GM18499 (cell line): Measurements from ENCODE around the gene SNX33.
"Not testable (repeated sequence)": the region's sequence is repeated elsewhere in the genome, so short reads cannot be mapped to it uniquely, and the experiment has no call there.

Experiments
- ATAC-seq: cut with Tn5 transposase; IDR thresholded peaks from one replicate; pipeline ENCODE4 v1.9.1; 2021; ENCODE audit warnings: moderate number of reproducible peaks; ENCODE audit not compliant: insufficient read depth, unreplicated experiment

SNX33 gene

DNA sequence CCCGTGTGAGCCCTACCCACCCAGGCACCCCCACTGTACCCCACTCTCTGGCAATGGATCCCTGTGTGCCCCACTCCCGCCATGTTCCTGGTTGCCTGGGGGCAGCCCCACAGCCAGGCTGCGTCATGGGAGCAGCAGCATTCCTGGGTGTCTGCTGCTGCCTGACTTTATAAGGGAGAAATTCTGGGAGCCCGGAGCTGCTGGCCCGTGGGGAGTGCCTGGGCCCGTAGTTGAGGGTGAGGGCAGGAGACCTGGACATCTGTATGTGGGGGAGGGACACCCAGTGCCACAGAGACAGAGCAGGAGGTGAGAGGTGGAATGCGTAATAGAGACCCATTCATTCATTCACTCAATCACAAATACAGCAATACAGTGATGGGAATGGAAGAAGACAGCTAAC lies 49.8 kb downstream of the SNX33 start:
- ATAC-seq: no peak

GRCh38 chr15:75697974-75698747 lies 50.4 kb downstream of the SNX33 start:
- ATAC-seq: not testable (repeated sequence)

DNA sequence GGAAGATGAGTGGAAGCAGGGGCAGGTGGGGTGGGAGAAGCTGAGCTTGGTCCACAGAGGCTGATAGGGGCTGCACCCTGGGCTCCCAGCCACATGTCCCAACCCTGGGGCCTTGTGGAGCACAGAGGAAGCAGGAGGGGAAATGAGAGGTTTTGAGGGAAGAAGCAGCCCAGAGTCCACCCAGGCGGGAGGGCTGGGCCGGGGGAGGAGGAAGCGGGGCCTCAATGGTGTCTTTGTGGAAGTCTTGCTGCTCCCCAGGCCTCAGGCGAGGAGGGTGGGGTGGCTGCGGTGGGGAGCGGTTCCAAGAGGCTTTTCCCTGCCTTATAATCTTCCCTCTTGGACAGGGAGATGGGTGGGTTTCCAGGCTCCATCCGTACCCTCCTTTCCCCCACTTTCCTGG lies 51.8 kb downstream of the SNX33 start:
- ATAC-seq: not testable (repeated sequence)

DNA sequence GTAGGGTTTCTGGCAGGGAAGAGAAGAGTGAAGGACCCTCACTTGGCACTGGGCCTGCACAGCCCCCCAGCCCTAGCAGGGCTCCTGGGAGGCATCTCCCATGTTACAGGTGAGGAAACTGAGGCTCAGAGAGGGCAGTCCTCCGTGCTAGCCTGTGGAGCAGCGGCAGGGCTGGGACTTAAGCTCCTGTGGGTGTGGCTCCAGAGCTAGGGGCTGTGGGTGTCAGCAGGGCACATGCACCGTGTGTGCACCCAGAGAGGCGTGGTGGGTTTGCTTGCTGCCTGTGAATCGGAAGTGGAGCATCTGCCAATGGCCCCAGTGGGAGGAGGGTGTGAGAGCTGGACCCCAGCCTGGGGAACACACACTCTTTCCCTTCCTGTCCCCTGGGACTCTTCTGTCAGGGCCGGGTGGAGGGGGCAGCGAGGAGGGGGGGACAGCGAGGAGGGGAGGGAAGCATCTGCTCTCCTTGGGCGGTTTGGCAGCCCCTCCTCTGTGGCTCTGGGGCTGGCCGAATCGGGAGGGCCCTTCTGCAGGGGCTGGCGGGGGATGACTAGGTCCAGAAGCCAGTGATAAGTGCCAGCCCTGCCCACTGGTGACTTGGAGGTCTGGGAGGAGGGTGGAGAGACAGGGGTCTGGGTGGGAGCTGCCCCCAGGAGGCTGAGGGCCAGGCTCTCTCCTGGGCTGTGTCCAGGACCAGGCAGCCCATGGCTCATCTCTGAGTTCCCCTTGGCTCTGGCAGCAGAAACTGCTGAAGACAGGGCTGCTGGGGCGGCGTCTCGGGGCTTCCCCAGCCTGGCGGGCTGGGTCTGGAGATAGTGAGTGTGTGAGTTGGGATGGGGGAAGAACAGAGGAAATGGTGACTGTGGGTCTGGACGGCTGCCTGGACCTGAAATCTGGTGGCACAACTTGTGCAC lies 52.5 kb downstream of the SNX33 start:
- ATAC-seq: not testable (repeated sequence)

DNA sequence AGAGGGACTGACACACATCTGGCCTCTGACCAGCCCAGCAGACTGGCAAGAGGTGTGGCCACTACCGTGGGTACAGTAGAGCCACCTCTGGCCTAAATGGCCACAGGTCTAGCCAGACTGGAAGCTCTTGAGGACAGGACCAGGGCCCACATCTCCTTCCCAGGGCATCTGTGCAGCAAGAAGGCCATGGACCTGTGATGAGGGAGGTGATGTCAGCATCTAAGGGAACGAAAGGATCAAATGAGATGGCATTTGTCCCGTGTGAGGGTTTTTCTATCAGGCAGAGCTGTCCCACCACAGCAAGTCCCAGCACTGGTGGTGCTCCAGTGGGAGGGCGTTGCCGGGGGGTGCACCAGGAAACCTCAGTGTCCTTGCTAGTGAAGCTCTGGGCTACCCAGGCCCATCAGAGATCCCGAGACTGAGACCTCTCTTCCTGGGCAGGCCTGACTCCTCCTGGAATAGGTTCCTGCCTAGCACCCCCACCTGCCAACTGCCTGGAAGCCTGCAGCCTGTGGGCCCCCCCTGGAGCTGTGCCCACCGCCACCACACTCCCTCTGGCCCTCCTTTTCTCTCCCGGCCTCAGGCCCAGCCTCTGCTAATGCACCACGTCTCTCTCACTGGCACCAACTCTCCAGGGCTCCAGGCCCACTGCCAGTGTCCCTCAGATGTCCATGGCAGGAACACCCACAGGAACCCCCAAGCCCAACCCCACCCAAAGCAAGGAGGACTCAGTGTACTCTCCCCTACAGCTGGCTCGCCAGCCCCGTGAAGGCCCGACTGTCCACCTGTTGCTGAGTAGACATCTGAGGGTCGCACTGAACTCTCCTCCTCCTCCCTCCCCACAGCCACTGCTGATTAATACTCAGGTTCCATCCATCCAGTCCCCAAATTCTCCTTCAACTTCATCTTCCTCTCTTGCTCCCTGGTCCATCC lies 53.6 kb downstream of the SNX33 start:
- not testable (repeated sequence) for ATAC-seq

- ATAC-seq: no peak
Measured at GRCh38 chr15:75702436-75702835, 54.7 kb downstream of the SNX33 start.

DNA sequence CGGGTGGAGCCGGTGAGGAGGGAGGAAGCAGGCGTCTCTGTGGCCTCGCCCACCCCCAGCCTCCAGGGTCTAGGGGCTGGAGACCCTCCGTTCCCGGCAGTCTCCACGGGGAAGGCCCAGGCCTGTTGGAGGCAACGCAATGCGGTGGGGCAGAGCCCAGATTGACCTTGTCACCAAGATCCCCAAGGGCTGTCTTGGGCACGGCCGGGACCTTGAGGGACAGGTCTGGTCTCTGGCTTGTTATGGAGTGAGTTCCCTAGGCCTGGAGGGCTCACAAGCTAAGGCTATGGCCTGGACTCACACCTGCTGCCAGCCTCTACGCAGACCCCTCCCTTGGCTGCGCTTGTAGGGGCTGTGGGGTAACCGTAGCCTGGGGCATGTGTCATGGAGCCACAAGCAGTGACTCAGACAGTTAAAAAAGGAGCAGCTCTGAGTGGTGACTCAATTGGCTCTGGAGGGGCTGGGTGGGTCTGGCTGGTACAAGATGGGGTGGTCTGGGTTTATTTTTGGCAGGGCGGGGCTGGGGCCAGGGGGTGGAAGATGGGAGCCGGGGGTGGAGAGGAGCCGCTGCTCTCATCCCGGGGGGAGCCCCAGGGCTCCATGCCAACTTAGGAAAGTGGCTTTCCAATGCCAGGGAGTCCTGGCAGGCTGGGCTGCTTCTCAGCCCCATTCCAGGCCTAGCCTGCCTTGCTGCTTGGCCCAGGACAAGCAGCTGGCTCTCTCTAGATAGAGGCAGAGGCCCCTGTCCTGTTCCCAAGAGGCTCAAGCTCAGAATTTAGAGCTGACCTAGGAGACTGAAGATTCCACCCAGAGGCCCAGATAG lies 55.9 kb downstream of the SNX33 start:
- not testable (repeated sequence) for ATAC-seq

- no peak for ATAC-seq
Measured at GRCh38 chr15:75704263-75704615, 56.5 kb downstream of the SNX33 start.

GRCh38 chr15:75704618-75705017 lies 56.9 kb downstream of the SNX33 start:
- no peak for ATAC-seq

- ATAC-seq: not testable (repeated sequence)
Measured at GRCh38 chr15:75705375-75705774, 57.7 kb downstream of the SNX33 start.

GRCh38 chr15:75705854-75706681 lies 58.4 kb downstream of the SNX33 start:
- no peak for ATAC-seq

GRCh38 chr15:75706682-75706954 lies 58.9 kb downstream of the SNX33 start:
- ATAC-seq: no peak

- not testable (repeated sequence) for ATAC-seq
Measured at GRCh38 chr15:75709458-75709857, 61.7 kb downstream of the SNX33 start.

GRCh38 chr15:75710874-75711273 lies 63.2 kb downstream of the SNX33 start:
- not testable (repeated sequence) for ATAC-seq

- ATAC-seq: not testable (repeated sequence)
Measured at GRCh38 chr15:75711495-75711894, 63.8 kb downstream of the SNX33 start.
